Breast epithelium (tissue), 4 donors: ENCODE measurements around the gene PKIG. TPM values are rescaled to one million over a fixed set of nuclear protein-coding genes. Genes with fewer than 3 reads are reported as not detected.

Experiments
- DNase-seq, 2 donors: peaks; one replicate each; pipeline ENCODE4 v3.0.0-alpha.2; 2019; ENCODE audit warnings: low spot score in 2 of 2
- H3K27ac ChIP-seq, 2 donors: fragments of 200-600 bp; sonication (generic) in 1 of 2; one replicate each; pipeline ENCODE4 v1.5.1; 2016 to 2019; ENCODE audit warnings: mild to moderate bottlenecking in 1 of 2
- H3K27me3 ChIP-seq, 2 donors: fragments of 200-600 bp; sonication (generic) in 1 of 2; one replicate each; pipeline versions ENCODE4 v1.5.1 to v1.6.0; 2017 to 2019; ENCODE audit warnings: control low read depth in 1 of 2, mild to moderate bottlenecking in 1 of 2
- H3K36me3 ChIP-seq: fragments of 200-600 bp; one replicate; pipeline ENCODE4 v1.5.1; 2019
- H3K4me1 ChIP-seq, 2 donors: fragments of 200-600 bp; sonication (generic); one replicate each; pipeline ENCODE4 v1.5.1; 2016 to 2019; ENCODE audit warnings: control low read depth in 1 of 2
- H3K4me3 ChIP-seq, 3 donors: fragments of 200-600 bp; sonication (generic); 1 replicate in 2 of 3; 2 replicates in 1 of 3; pipeline ENCODE4 v1.5.1; 2016 to 2019; ENCODE audit warnings: mild to moderate bottlenecking in 3 of 3, moderate library complexity in 2 of 3
- H3K9me3 ChIP-seq, 2 donors: fragments of 200-600 bp; sonication (generic) in 1 of 2; one replicate each; pipeline ENCODE4 v1.5.1; 2016 to 2019; ENCODE audit warnings: control low read depth in 1 of 2
- POLR2A ChIP-seq: fragments of 450-650 bp; IDR thresholded peaks from one replicate; pipeline ENCODE4 v1.6.1; 2016; ENCODE audit warnings: antibody characterized with exemption, mild to moderate bottlenecking, moderate library complexity
- POLR2AphosphoS5 ChIP-seq, 3 donors: sonication (generic); formaldehyde crosslinking; IDR thresholded peaks; one replicate each; pipeline ENCODE4 v1.6.1; 2017; ENCODE audit warnings: antibody characterized with exemption in 3 of 3
- intact Hi-C: fragments of 100-400 bp; cut with DNase I; formaldehyde crosslinking; loops from one replicate; pipeline ENCODE4 v1.15.1; 2023; ENCODE audit warnings: low total_unique reads
- total RNA-seq, 3 donors: library from RNA; depleted of rRNA; stranded (reverse); fragments of >200 nt; gene quantifications; one replicate each; pipeline ENCODE4 v1.1.0, GENCODE V29; 2016
- TF ChIP-seq, protein P1 (sequence below), 3 donors: fragments of 450-650 bp; IDR thresholded peaks; one replicate each; pipeline ENCODE4 v1.5.1; 2016 to 2017; ENCODE audit warnings: antibody characterized with exemption in 3 of 3, mild to moderate bottlenecking in 3 of 3, moderate library complexity in 3 of 3

The PKIG gene
- 100 to 1,000 TPM in 1 of 3 donors, 10 to 100 TPM in 2; 59.9 to 102 (median 99.1) TPM for total RNA-seq

DNA sequence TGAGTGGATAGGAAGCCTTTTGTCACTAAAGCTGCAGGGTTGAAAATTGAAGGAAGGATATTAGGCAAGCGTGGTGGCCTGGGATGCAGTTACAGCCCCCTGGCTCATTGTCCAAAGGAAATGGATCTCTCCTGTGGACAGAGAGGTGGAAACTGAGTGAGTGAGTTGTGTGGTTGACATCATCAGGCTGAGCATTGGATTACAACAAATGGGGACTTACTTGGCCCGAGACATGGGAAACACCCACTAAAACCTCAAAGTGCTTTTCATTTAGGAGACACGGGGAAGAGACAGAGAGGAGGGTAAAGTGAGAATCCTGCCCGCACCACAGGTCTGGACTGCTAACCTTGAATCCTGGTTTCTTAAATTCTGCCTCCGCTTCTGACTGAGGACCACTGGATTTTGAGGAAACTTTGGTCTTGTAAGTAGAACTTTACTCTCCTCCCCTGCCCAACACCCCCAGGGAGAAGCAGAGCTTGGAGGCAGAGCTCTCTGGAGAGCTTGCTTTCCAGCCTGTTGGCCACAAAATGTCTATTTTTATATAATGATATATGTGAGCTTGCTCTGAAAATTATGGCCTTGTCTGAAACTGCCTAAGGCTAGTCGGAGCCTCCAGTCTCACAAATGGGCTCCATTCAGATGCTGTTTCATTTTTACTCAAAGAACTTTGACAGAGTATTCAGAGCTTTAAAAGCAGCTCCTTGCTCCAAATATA is at the start of gene PKIG:
TSS of gene PKIG (plus strand) at position 269 of the 715 bp plus-strand sequence. CDS start 31,978 bp downstream, outside the sequence.
- no peaks in the 10 kb centered on the region for H3K27me3 ChIP-seq
- no peaks in the 10 kb centered on the region for H3K9me3 ChIP-seq
- H3K4me1 ChIP-seq = peaks cover 0 to 3% of the 10 kb centered on the region in 2 donors
- peak within 1 kb of the TSS; percentile 63 to 82 for H3K27ac ChIP-seq
- intact Hi-C loops = no loop called here
- no peak for DNase-seq
- TF ChIP-seq POLR2A (no peak), POLR2AphosphoS5 (IDR thresholded peaks at IDR 0.05) (peak in 2 of 3 donors; percentile 24 to 35)
- H3K4me3 ChIP-seq = peak within 1 kb of the TSS; percentile 21 to 64 (median 28)
- no peaks in the 10 kb centered on the region for H3K36me3 ChIP-seq

DNA sequence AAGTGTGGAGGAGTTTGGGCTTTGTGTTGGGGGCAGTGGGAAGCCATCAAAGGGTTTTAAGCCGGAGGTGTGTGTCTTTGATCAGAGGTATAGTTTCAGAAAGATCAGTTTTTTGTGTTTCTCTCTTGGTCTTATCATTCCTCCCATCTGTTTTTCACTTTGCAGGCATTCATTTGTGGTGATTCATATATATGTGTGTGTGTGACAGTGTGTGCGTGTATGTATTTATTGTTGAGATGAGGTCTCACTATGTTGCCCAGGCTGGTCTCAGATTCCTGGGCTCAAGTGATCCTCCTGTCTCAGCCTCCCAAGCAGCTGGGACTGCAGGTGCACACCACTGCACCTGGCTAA is 49.4 kb upstream of the PKIG start:
- no peak for DNase-seq
- Histone ChIP-seq H3K4me3 (peak overlapping the region; percentile 82 to 91 (median 86)), H3K36me3 (no peaks in the 10 kb centered on the region), H3K4me1 (no peaks in the 10 kb centered on the region), H3K9me3 (no peaks in the 10 kb centered on the region), H3K27me3 (no peaks in the 10 kb centered on the region), H3K27ac (peak overlapping the region; percentile 70 to 86)
- intact Hi-C loops = loop anchor here (10.0 kb wide), 1 partner anchor 72 kb away; no protein-coding TSS in a partner anchor
- TF ChIP-seq POLR2AphosphoS5 (IDR thresholded peaks at IDR 0.05) (no peak), POLR2A (no peak)
- TF ChIP-seq, protein P1, sequence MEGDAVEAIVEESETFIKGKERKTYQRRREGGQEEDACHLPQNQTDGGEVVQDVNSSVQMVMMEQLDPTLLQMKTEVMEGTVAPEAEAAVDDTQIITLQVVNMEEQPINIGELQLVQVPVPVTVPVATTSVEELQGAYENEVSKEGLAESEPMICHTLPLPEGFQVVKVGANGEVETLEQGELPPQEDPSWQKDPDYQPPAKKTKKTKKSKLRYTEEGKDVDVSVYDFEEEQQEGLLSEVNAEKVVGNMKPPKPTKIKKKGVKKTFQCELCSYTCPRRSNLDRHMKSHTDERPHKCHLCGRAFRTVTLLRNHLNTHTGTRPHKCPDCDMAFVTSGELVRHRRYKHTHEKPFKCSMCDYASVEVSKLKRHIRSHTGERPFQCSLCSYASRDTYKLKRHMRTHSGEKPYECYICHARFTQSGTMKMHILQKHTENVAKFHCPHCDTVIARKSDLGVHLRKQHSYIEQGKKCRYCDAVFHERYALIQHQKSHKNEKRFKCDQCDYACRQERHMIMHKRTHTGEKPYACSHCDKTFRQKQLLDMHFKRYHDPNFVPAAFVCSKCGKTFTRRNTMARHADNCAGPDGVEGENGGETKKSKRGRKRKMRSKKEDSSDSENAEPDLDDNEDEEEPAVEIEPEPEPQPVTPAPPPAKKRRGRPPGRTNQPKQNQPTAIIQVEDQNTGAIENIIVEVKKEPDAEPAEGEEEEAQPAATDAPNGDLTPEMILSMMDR (IDR thresholded peaks at IDR 0.05) = no peak

DNA sequence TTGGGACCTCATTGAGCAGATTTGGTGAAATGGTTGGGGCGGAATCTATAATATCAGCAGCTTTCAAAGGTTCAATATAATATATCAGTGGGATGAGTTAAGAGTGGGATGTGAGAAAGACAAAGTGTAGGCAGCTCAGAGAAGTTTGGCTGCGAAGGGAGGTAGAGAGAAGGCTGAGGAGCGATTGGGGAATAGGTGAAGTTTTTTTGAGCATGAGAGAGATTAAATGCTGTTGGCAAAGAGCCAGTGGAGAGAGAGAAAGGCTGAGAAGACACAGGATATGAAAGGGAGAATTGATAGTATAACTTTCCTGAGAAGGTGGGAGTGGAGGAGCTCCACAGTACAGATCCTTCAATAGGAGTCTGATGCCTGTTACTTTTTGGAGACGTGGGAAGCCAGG is 48.5 kb upstream of the PKIG start:
- H3K4me1 ChIP-seq = no peaks in the 10 kb centered on the region
- H3K4me3 ChIP-seq = no peak overlapping the region
- DNase-seq = no peak
- H3K27ac ChIP-seq = no peak overlapping the region
- no peaks in the 10 kb centered on the region for H3K36me3 ChIP-seq
- no peaks in the 10 kb centered on the region for H3K9me3 ChIP-seq
- no peak for TF ChIP-seq POLR2A
- TF ChIP-seq, protein P1 (IDR thresholded peaks at IDR 0.05) = no peak
- no peak for TF ChIP-seq POLR2AphosphoS5 (IDR thresholded peaks at IDR 0.05)
- intact Hi-C loops = loop anchor here (10.0 kb wide), 1 partner anchor 71 kb away; no protein-coding TSS in a partner anchor
- H3K27me3 ChIP-seq = no peaks in the 10 kb centered on the region

- no peak overlapping the region for H3K27ac ChIP-seq
- intact Hi-C loops = loop anchor here (10.0 kb wide), 1 partner anchor 69 kb away; no protein-coding TSS in a partner anchor
Measured at GRCh38 chr20:44536175-44536574, 46.2 kb upstream of the PKIG start.

DNA sequence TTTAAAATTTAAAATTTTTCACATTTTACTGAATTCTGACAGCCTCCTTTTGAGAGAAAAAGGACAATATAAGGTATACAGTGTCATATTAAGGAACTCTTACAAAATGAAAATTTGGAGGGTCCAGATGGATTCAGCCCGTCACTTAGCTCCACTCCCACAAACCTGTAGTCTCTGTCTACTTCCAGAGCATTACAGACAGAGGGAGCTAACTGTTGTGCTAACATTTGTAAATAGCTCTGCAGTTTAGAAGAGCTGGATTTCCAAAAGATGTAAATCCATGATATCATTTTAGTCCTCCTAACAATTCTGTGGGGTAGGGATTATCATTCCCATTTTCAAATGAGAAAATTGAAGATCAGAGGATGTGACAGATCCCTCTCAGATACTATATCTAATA is 44.4 kb upstream of the PKIG start:
- DNase-seq = no peak
- H3K36me3 ChIP-seq = no peaks in the 10 kb centered on the region
- no peak overlapping the region for H3K4me3 ChIP-seq
- no peaks in the 10 kb centered on the region for H3K9me3 ChIP-seq
- intact Hi-C loops = loop anchor here (10.0 kb wide), 1 partner anchor 67 kb away; no protein-coding TSS in a partner anchor
- no peak overlapping the region for H3K27ac ChIP-seq
- H3K27me3 ChIP-seq = no peaks in the 10 kb centered on the region
- H3K4me1 ChIP-seq = no peaks in the 10 kb centered on the region
- TF ChIP-seq, protein P1 (IDR thresholded peaks at IDR 0.05) = no peak
- no peak for TF ChIP-seq POLR2AphosphoS5 (IDR thresholded peaks at IDR 0.05)
- no peak for TF ChIP-seq POLR2A

More at GRCh38 chr20:44536175-44536574, 46.2 kb upstream of the PKIG start:
- TF ChIP-seq POLR2AphosphoS5 (IDR thresholded peaks at IDR 0.05) = no peak
- TF ChIP-seq, protein P1 (IDR thresholded peaks at IDR 0.05) = no peak
- no peak for TF ChIP-seq POLR2A
- H3K4me1 ChIP-seq = no peaks in the 10 kb centered on the region
- no peak for DNase-seq
- H3K9me3 ChIP-seq = no peaks in the 10 kb centered on the region
- no peaks in the 10 kb centered on the region for H3K27me3 ChIP-seq
- H3K36me3 ChIP-seq = no peaks in the 10 kb centered on the region
- no peak overlapping the region for H3K4me3 ChIP-seq
